PC-9 (cell line): ENCODE measurements around the gene SMYD2. TPM values are rescaled to one million over a fixed set of nuclear protein-coding genes. Genes with fewer than 3 reads are reported as not detected.

Experiments used
- BruUV-seq: library from RNA; stranded (reverse); fragments of 400-500 nt; replicated peaks from 2 replicates; lab custom pipeline; 2021; lab: Mats Ljungman, UMichigan
- CTCF ChIA-PET: fragments of 300-600 bp; sonication (Branson Sonifier 250); formaldehyde crosslinking; loops from one replicate; lab custom pipeline; 2022; ENCODE audit warnings: antibody characterized with exemption; lab: Charles Lee
- POLR2A ChIA-PET: fragments of 300-600 bp; sonication (Branson Sonifier 250); formaldehyde crosslinking; loops from one replicate; lab custom pipeline; 2022; ENCODE audit warnings: antibody characterized with exemption; ENCODE audit not compliant: unreplicated experiment; lab: Charles Lee
- DNase-seq, 2 experiments: peaks; one replicate each; pipeline versions ENCODE4 v3.0.0 to v3.0.0-alpha.2; 2015 to 2022; ENCODE audit warnings: mixed read lengths in 1 of 2
- H2AFZ ChIP-seq: fragments of 200-600 bp; sonication (generic); 2 replicates; pipeline ENCODE4 v1.8.1; 2017; ENCODE audit warnings: antibody characterized with exemption
- H3F3A ChIP-seq: fragments of 200-600 bp; sonication (generic); 2 replicates; pipeline ENCODE4 v1.8.1; 2017; ENCODE audit warnings: antibody characterized with exemption, mild to moderate bottlenecking, low read depth; ENCODE audit not compliant: insufficient read depth
- H3K27ac ChIP-seq: fragments of 200-600 bp; sonication (generic); 2 replicates; pipeline ENCODE4 v1.6.1; 2016; ENCODE audit warnings: mixed run types
- H3K27me3 ChIP-seq: fragments of 200-600 bp; sonication (generic); 2 replicates; pipeline ENCODE4 v1.6.1; 2016; ENCODE audit warnings: low read depth, mixed run types; ENCODE audit not compliant: insufficient read depth
- H3K36me3 ChIP-seq: fragments of 200-600 bp; sonication (generic); 2 replicates; pipeline ENCODE4 v1.6.1; 2016; ENCODE audit warnings: low read depth, mixed run types
- H3K4me1 ChIP-seq: fragments of 200-600 bp; sonication (generic); replicated peaks from 2 replicates; pipeline ENCODE4 v1.6.1; 2016; ENCODE audit warnings: mixed run types; ENCODE audit not compliant: insufficient read depth
- H3K4me2 ChIP-seq: fragments of 200-600 bp; sonication (generic); 2 replicates; pipeline ENCODE4 v1.6.1; 2017; ENCODE audit warnings: mixed run types
- H3K4me3 ChIP-seq: fragments of 200-600 bp; sonication (generic); 2 replicates; pipeline ENCODE4 v1.6.1; 2016; ENCODE audit warnings: mixed run types
- H3K79me2 ChIP-seq: fragments of 200-600 bp; sonication (generic); 2 replicates; pipeline ENCODE4 v1.6.1; 2017; ENCODE audit warnings: low read depth, mixed run types
- H3K9me2 ChIP-seq: fragments of 200-600 bp; sonication (generic); 2 replicates; pipeline ENCODE4 v1.8.1; 2017; ENCODE audit warnings: mild to moderate bottlenecking; ENCODE audit not compliant: insufficient read depth
- H3K9me3 ChIP-seq: fragments of 200-600 bp; sonication (generic); 2 replicates; pipeline ENCODE4 v1.8.1; 2016; ENCODE audit warnings: low read depth; ENCODE audit not compliant: insufficient read depth
- H4K20me1 ChIP-seq: fragments of 200-600 bp; sonication (generic); 2 replicates; pipeline ENCODE4 v1.8.1; 2017; ENCODE audit not compliant: insufficient read depth
- CTCF ChIP-seq: fragments of 200-600 bp; sonication (generic); conservative IDR thresholded peaks from 2 replicates; pipeline ENCODE4 v1.6.1; 2017; ENCODE audit warnings: mixed run types, antibody characterized with exemption, mild to moderate bottlenecking, moderate library complexity
- EZH2 ChIP-seq: fragments of 200-600 bp; sonication (generic); IDR thresholded peaks from 2 replicates; pipeline ENCODE4 v1.8.0; 2017; ENCODE audit warnings: antibody characterized with exemption, low read depth
- intact Hi-C: fragments of 100-400 bp; cut with micrococcal nuclease; formaldehyde crosslinking; loops from one replicate; pipeline ENCODE4 v1.10.0; 2022; ENCODE audit not compliant: unreplicated experiment
- total RNA-seq: library from RNA; stranded (reverse); gene quantifications from 2 replicates; pipeline ENCODE4 v1.2.3, GENCODE V29; 2021

The SMYD2 gene
- total RNA-seq, 1 experiment from 2014 or later: 36.4 TPM

- Histone ChIP-seq H3K9me3 (no peaks in the 10 kb centered on the region), H3K36me3 (no peaks in the 10 kb centered on the region), H2AFZ (no peak overlapping the region), H3K4me2 (no peak overlapping the region), H3K27me3 (no peaks in the 10 kb centered on the region), H3K9me2 (no peaks in the 10 kb centered on the region), H3F3A (no peaks in the 10 kb centered on the region), H3K4me3 (no peak overlapping the region), H3K27ac (no peak overlapping the region), H4K20me1 (no peaks in the 10 kb centered on the region; the same call in 1 of the 2 replicates), H3K4me1 (no peaks in the 10 kb centered on the region), H3K79me2 (no peaks in the 10 kb centered on the region)
- intact Hi-C loops: loop anchor here (5.0 kb wide), 1 partner anchor 1293 kb away; the partner anchor contains the start of gene ANGEL2
- no TSS peak for BruUV-seq
- TF ChIP-seq EZH2 (no peak), CTCF (no peak)
- ChIA-PET CTCF (no interaction called here), POLR2A (no interaction called here)
- no peak for DNase-seq
Observed at GRCh38 chr1:214310010-214310409, 29.1 kb downstream of the SMYD2 start.

- H3K4me3 ChIP-seq: no peak overlapping the region
- no peaks in the 10 kb centered on the region for H3K36me3 ChIP-seq
- no peaks in the 10 kb centered on the region for H3K79me2 ChIP-seq
- no peak for DNase-seq
- TF ChIP-seq EZH2 (no peak), CTCF (no peak)
- no peak overlapping the region for H3K27ac ChIP-seq
- CTCF ChIA-PET: no interaction called here
- no peaks in the 10 kb centered on the region for H3F3A ChIP-seq
- H3K4me2 ChIP-seq: no peak overlapping the region
- H3K4me1 ChIP-seq: no peaks in the 10 kb centered on the region
- H3K9me2 ChIP-seq: no peaks in the 10 kb centered on the region
- POLR2A ChIA-PET: no interaction called here
- H4K20me1 ChIP-seq: no peaks in the 10 kb centered on the region
- intact Hi-C loops: loop anchor here (5.0 kb wide), 1 partner anchor 1294 kb away; the partner anchor contains the start of gene ANGEL2
- H3K9me3 ChIP-seq: no peaks in the 10 kb centered on the region
- H2AFZ ChIP-seq: no peak overlapping the region
- BruUV-seq: no TSS peak
- no peaks in the 10 kb centered on the region for H3K27me3 ChIP-seq
Observed at GRCh38 chr1:214310777-214311690, 30.1 kb downstream of the SMYD2 start.

- Histone ChIP-seq H3K36me3 (no peaks in the 10 kb centered on the region), H3K4me2 (no peak overlapping the region), H3K4me3 (no peak overlapping the region), H3K9me3 (no peaks in the 10 kb centered on the region), H2AFZ (no peak overlapping the region), H3K79me2 (no peaks in the 10 kb centered on the region), H3K27ac (no peak overlapping the region), H4K20me1 (no peaks in the 10 kb centered on the region), H3K9me2 (no peaks in the 10 kb centered on the region), H3F3A (no peaks in the 10 kb centered on the region), H3K4me1 (no peaks in the 10 kb centered on the region), H3K27me3 (no peaks in the 10 kb centered on the region)
- no TSS peak for BruUV-seq
- DNase-seq: no peak
- TF ChIP-seq EZH2 (no peak), CTCF (no peak)
- POLR2A ChIA-PET: no interaction called here
- CTCF ChIA-PET: no interaction called here
- intact Hi-C loops: loop anchor here (5.0 kb wide), 1 partner anchor 1295 kb away; the partner anchor contains the start of gene ANGEL2
Observed at GRCh38 chr1:214312530-214313051, 31.6 kb downstream of the SMYD2 start.
